ENCODE results near the gene GFPT2.

The GFPT2 gene

GRCh38 chr5:180396926-180397325 lies 43.8 kb upstream of the GFPT2 start:
- TF ChIP-seq NFIC (IDR thresholded peaks at IDR 0.05) (peak; percentile 84), CEBPB (IDR thresholded peaks at IDR 0.05) (no peak)

- TF ChIP-seq TEAD4 (IDR thresholded peaks at IDR 0.05) (no peak), RAD21 (IDR thresholded peaks at IDR 0.05; ENCODE audit: low read depth) (no peak), YY1 (IDR thresholded peaks at IDR 0.05; ENCODE audit: low read depth) (no peak), ZBTB7A (IDR thresholded peaks at IDR 0.05; ENCODE audit: low read depth) (no peak), CEBPB (IDR thresholded peaks at IDR 0.05) (no peak), NFIC (IDR thresholded peaks at IDR 0.05) (no peak), EP300 (IDR thresholded peaks at IDR 0.05; ENCODE audit: borderline replicate concordance) (no peak), CREB1 (IDR thresholded peaks at IDR 0.05; ENCODE audit: low read depth) (no peak), MAX (IDR thresholded peaks at IDR 0.05) (no peak), TCF12 (IDR thresholded peaks at IDR 0.05; ENCODE audit: low read depth) (no peak)
Measured at GRCh38 chr5:180395540-180396274, 42.6 kb upstream of the GFPT2 start.

GRCh38 chr5:180394031-180394636 lies 41.0 kb upstream of the GFPT2 start:
- TF ChIP-seq EP300 (IDR thresholded peaks at IDR 0.05; ENCODE audit: borderline replicate concordance) (no peak), RAD21 (IDR thresholded peaks at IDR 0.05; ENCODE audit: low read depth) (no peak), YY1 (IDR thresholded peaks at IDR 0.05; ENCODE audit: low read depth) (no peak), TEAD4 (IDR thresholded peaks at IDR 0.05) (no peak), TAF1 (IDR thresholded peaks at IDR 0.05; ENCODE audit: low read depth) (no peak), TCF12 (IDR thresholded peaks at IDR 0.05; ENCODE audit: low read depth) (no peak), MAX (IDR thresholded peaks at IDR 0.05) (no peak), USF1 (IDR thresholded peaks at IDR 0.05) (no peak), FOXM1 (IDR thresholded peaks at IDR 0.05; ENCODE audit: borderline replicate concordance, low read depth) (no peak), REST (IDR thresholded peaks at IDR 0.05; ENCODE audit: low read depth) (no peak), NFIC (IDR thresholded peaks at IDR 0.05) (no peak)

- TF ChIP-seq EP300 (IDR thresholded peaks at IDR 0.05; ENCODE audit: borderline replicate concordance) (no peak), MAX (IDR thresholded peaks at IDR 0.05) (no peak), CEBPB (IDR thresholded peaks at IDR 0.05) (no peak), EGR1 (IDR thresholded peaks at IDR 0.05) (no peak), ZBTB7A (IDR thresholded peaks at IDR 0.05; ENCODE audit: low read depth) (no peak), REST (IDR thresholded peaks at IDR 0.05; ENCODE audit: low read depth) (no peak), TEAD4 (IDR thresholded peaks at IDR 0.05) (no peak), YY1 (IDR thresholded peaks at IDR 0.05; ENCODE audit: low read depth) (no peak), NFIC (IDR thresholded peaks at IDR 0.05) (no peak), FOXM1 (IDR thresholded peaks at IDR 0.05; ENCODE audit: borderline replicate concordance, low read depth) (no peak), USF1 (IDR thresholded peaks at IDR 0.05) (no peak), TAF1 (IDR thresholded peaks at IDR 0.05; ENCODE audit: low read depth) (no peak), CREB1 (IDR thresholded peaks at IDR 0.05; ENCODE audit: low read depth) (no peak)
Measured at GRCh38 chr5:180391276-180391675, 38.1 kb upstream of the GFPT2 start.

GRCh38 chr5:180390441-180391190 lies 37.5 kb upstream of the GFPT2 start:
- TF ChIP-seq USF1 (IDR thresholded peaks at IDR 0.05) (0 out of 2 replicates have a peak, but pooled peaks have one; percentile 12), MAX (IDR thresholded peaks at IDR 0.05) (no peak)
